Naive thymus-derived CD4-positive, alpha-beta T cell (primary cell): Measurements from ENCODE around the gene PDE4D. TPM values are rescaled to one million over a fixed set of nuclear protein-coding genes. Genes with fewer than 3 reads are reported as not detected.

Experiments used
- ATAC-seq: fragments of 150-1000 bp; cut with Tn5 transposase; 2 replicates; pipeline ENCODE4 v1.10.0; 2021; ENCODE audit warnings: mild to moderate bottlenecking, moderate library complexity
- CTCF ChIA-PET: fragments of 350-600 bp; sonication (Branson Sonifier 250); formaldehyde crosslinking; loops from one replicate; lab custom pipeline; 2021; ENCODE audit warnings: antibody characterized with exemption; lab: Charles Lee
- POLR2A ChIA-PET: fragments of 350-600 bp; sonication (Branson Sonifier 250); formaldehyde crosslinking; loops from one replicate; lab custom pipeline; 2021; ENCODE audit warnings: antibody characterized with exemption, inconsistent platforms; lab: Charles Lee
- DNase-seq, 9 donors: peaks; one replicate each; pipeline versions ENCODE4 v3.0.0 to v3.0.0-alpha.2; 2020 to 2022; ENCODE audit warnings: mixed read lengths in 1 of 9
- H3K27ac ChIP-seq: one replicate; pipeline ENCODE4 v1.7.0; 2013; ENCODE audit warnings: mild to moderate bottlenecking, low read depth, low read length, moderate library complexity
- H3K27me3 ChIP-seq, 2 donors: one replicate each; pipeline ENCODE4 v1.7.0; 2013; ENCODE audit warnings: low read length in 2 of 2, mild to moderate bottlenecking in 2 of 2, moderate library complexity in 2 of 2; ENCODE audit not compliant: control insufficient read depth in 2 of 2, insufficient read depth in 2 of 2
- H3K36me3 ChIP-seq, 3 experiments: 1 replicate in 2 of 3; 2 replicates in 1 of 3; pipeline ENCODE4 v1.7.0; 2013; ENCODE audit warnings: low read length in 3 of 3, mild to moderate bottlenecking in 3 of 3, moderate library complexity in 1 of 3; ENCODE audit not compliant: insufficient read depth in 3 of 3, control insufficient read depth in 2 of 3
- H3K4me1 ChIP-seq, 2 donors: one replicate each; pipeline ENCODE4 v1.7.0; 2013; ENCODE audit warnings: low read length in 2 of 2, mild to moderate bottlenecking in 2 of 2, moderate library complexity in 1 of 2; ENCODE audit not compliant: control insufficient read depth in 2 of 2, insufficient read depth in 2 of 2
- H3K4me3 ChIP-seq: 2 replicates; pipeline ENCODE4 v1.7.0; 2013; ENCODE audit warnings: mild to moderate bottlenecking, low read length
- H3K9me3 ChIP-seq, 3 experiments: 1 replicate in 2 of 3; 2 replicates in 1 of 3; pipeline ENCODE4 v1.7.0; 2013; ENCODE audit warnings: low read length in 3 of 3; ENCODE audit not compliant: control insufficient read depth in 2 of 3
- H3K27ac Mint-ChIP-seq, 9 donors: one replicate each; pipeline ENCODE4 v1.8.0; 2020 to 2022; ENCODE audit warnings: mixed read lengths in 9 of 9, mild to moderate bottlenecking in 8 of 9, moderate library complexity in 5 of 9, inconsistent platforms in 2 of 9
- H3K27me3 Mint-ChIP-seq, 5 donors: one replicate each; pipeline ENCODE4 v1.8.0; 2021 to 2022; ENCODE audit warnings: mixed read lengths in 5 of 5, mild to moderate bottlenecking in 1 of 5
- H3K36me3 Mint-ChIP-seq, 5 donors: one replicate each; pipeline ENCODE4 v1.8.0; 2020 to 2022; ENCODE audit warnings: mixed read lengths in 5 of 5, mild to moderate bottlenecking in 3 of 5, inconsistent platforms in 1 of 5
- H3K4me1 Mint-ChIP-seq, 7 donors: one replicate each; pipeline ENCODE4 v1.8.0; 2020 to 2022; ENCODE audit warnings: mixed read lengths in 7 of 7, mild to moderate bottlenecking in 3 of 7, inconsistent platforms in 1 of 7
- H3K4me3 Mint-ChIP-seq, 10 donors: one replicate each; pipeline ENCODE4 v1.8.0; 2020 to 2022; ENCODE audit warnings: mild to moderate bottlenecking in 10 of 10, mixed read lengths in 10 of 10, moderate library complexity in 6 of 10, inconsistent platforms in 2 of 10
- H3K9me3 Mint-ChIP-seq, 11 donors: one replicate each; pipeline ENCODE4 v1.8.0; 2020 to 2022; ENCODE audit warnings: mixed read lengths in 11 of 11, mild to moderate bottlenecking in 4 of 11, inconsistent platforms in 1 of 11, moderate library complexity in 1 of 11
- intact Hi-C, 2 donors: fragments of 100-400 bp; cut with micrococcal nuclease; formaldehyde crosslinking; loops; one replicate each; pipeline ENCODE4 v1.15.1; 2023
- polyA plus RNA-seq, 2 donors: library from polyadenylated mRNA; unstranded; fragments of 300-500 nt; fragmentation: Illumina TruSeq; gene quantifications; one replicate each; pipeline ENCODE4 v1.2.3, GENCODE V29; 2021
- total RNA-seq, 6 experiments: library from RNA in 5 of 6; stranded (reverse) in 5 of 6; gene quantifications; 1 replicate in 5 of 6; 2 replicates in 1 of 6; pipeline ENCODE4 v1.2.3 and lab custom pipeline; 2021 to 2026

The PDE4D gene
- total and polyA plus RNA-seq, 7 experiments from 2014 or later: 4.9 to 102 (median 38.8) TPM

- H3K27me3 ChIP-seq: no peaks in the 10 kb centered on the region
- Mint-ChIP-seq H3K4me3 (no peak overlapping the region), H3K27me3 (peaks cover 9 to 44% (median 14%) of the 10 kb centered on the region in 5 donors), H3K4me1 (peaks cover 0 to 20% (median 0%) of the 10 kb centered on the region in 7 donors), H3K27ac (no peak overlapping the region), H3K36me3 (no peaks in the 10 kb centered on the region), H3K9me3 (peaks cover 0 to 3% (median 0%) of the 10 kb centered on the region in 11 donors)
- H3K36me3 ChIP-seq: no peaks in the 10 kb centered on the region
- ChIA-PET CTCF (no interaction called here), POLR2A (no interaction called here)
- no peaks in the 10 kb centered on the region for H3K4me1 ChIP-seq
- intact Hi-C loops: no loop called here
- no peaks in the 10 kb centered on the region for H3K9me3 ChIP-seq
- ATAC-seq (no peak), DNase-seq (no peak)
- no peak overlapping the region for H3K27ac ChIP-seq
- H3K4me3 ChIP-seq: no peak overlapping the region
These were observed 306.7 kb downstream of the PDE4D start for GRCh38 chr5:59586841-59587240.

DNA sequence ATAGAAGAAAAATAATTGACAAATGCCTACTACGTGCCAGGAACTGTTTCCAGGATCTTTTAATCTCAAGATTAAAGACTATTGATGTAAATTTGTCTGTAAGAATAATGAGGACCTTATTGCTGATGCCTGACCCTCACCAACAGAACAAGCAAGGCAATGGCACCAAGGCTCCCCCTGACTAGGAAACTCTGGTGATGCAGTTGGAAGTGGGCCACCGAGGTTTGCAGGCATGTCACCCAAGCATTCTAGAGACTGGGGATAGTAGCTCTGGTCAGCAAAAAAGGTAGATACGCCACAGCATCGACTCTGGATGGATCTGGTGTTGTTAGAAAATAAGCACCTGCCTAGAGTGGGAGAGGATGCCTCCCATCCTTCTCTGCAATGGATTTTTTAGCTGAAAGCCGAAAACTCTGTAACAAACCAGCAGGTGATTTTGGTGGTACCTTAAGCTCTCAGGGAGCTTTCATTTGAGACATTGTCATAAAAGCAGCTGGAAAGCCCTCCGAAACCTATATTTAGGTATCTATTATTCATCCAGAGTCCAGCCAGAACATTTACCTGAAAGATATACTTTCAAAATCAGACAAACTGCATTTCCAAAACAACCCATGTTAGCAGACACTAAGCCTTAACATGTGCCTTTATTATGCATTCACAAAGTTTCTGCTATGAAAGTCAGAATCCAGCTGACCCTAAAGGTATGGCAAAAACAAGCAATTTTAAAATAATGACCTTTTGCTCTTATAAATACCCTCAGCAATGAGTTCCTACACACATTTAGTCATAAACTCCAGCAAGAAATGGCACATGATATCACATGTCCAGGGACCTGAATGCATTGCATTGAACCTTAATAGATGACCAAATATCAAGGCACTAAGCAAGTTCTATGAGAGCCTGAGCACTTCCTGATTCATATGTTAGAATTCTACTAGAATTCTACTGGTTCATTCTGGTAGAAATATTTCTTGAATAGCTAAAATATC is 308.4 kb downstream of the PDE4D start:
- POLR2A ChIA-PET: no interaction called here
- H3K27me3 ChIP-seq: no peaks in the 10 kb centered on the region
- H3K4me3 ChIP-seq: no peak overlapping the region
- intact Hi-C loops: no loop called here
- DNase-seq (no peak), ATAC-seq (no peak)
- H3K36me3 ChIP-seq: no peaks in the 10 kb centered on the region
- Mint-ChIP-seq H3K27ac (no peak overlapping the region), H3K27me3 (peaks cover 9 to 48% (median 19%) of the 10 kb centered on the region in 5 donors), H3K4me1 (peaks cover 0 to 7% (median 0%) of the 10 kb centered on the region in 7 donors), H3K9me3 (peaks cover 0 to 3% (median 0%) of the 10 kb centered on the region in 11 donors), H3K36me3 (no peaks in the 10 kb centered on the region), H3K4me3 (no peak overlapping the region)
- no peak overlapping the region for H3K27ac ChIP-seq
- H3K4me1 ChIP-seq: no peaks in the 10 kb centered on the region
- H3K9me3 ChIP-seq: no peaks in the 10 kb centered on the region
- CTCF ChIA-PET: no interaction called here

- Mint-ChIP-seq H3K27ac (no peak overlapping the region), H3K4me1 (peaks cover 0 to 6% (median 0%) of the 10 kb centered on the region in 7 donors), H3K27me3 (peaks cover 10 to 54% (median 19%) of the 10 kb centered on the region in 5 donors), H3K4me3 (no peak overlapping the region), H3K9me3 (peaks cover 0 to 3% (median 0%) of the 10 kb centered on the region in 11 donors), H3K36me3 (no peaks in the 10 kb centered on the region)
- DNase-seq: no peak
- ChIA-PET POLR2A (no interaction called here), CTCF (no interaction called here)
- Histone ChIP-seq H3K27ac (no peak overlapping the region), H3K36me3 (no peaks in the 10 kb centered on the region), H3K27me3 (no peaks in the 10 kb centered on the region), H3K9me3 (no peaks in the 10 kb centered on the region), H3K4me1 (no peaks in the 10 kb centered on the region), H3K4me3 (no peak overlapping the region)
- intact Hi-C loops: no loop called here
- ATAC-seq: no peak
These were observed 309.5 kb downstream of the PDE4D start for GRCh38 chr5:59583810-59584562.

GRCh38 chr5:59583151-59583809 is 310.2 kb downstream of the PDE4D start:
- H3K27ac Mint-ChIP-seq: no peak overlapping the region
- H3K4me1 Mint-ChIP-seq: peaks cover 0 to 6% (median 0%) of the 10 kb centered on the region in 7 donors
- no peaks in the 10 kb centered on the region for H3K36me3 Mint-ChIP-seq
- H3K36me3 ChIP-seq: no peaks in the 10 kb centered on the region
- CTCF ChIA-PET: no interaction called here
- no peaks in the 10 kb centered on the region for H3K27me3 ChIP-seq
- no peak for DNase-seq
- intact Hi-C loops: no loop called here
- H3K9me3 ChIP-seq: no peaks in the 10 kb centered on the region
- no peak overlapping the region for H3K4me3 Mint-ChIP-seq
- ATAC-seq: no peak
- peaks cover 0 to 3% (median 0%) of the 10 kb centered on the region in 11 donors for H3K9me3 Mint-ChIP-seq
- POLR2A ChIA-PET: no interaction called here
- H3K4me3 ChIP-seq: no peak overlapping the region
- H3K4me1 ChIP-seq: no peaks in the 10 kb centered on the region
- H3K27me3 Mint-ChIP-seq: peaks cover 11 to 59% (median 19%) of the 10 kb centered on the region in 5 donors
- no peak overlapping the region for H3K27ac ChIP-seq

DNA sequence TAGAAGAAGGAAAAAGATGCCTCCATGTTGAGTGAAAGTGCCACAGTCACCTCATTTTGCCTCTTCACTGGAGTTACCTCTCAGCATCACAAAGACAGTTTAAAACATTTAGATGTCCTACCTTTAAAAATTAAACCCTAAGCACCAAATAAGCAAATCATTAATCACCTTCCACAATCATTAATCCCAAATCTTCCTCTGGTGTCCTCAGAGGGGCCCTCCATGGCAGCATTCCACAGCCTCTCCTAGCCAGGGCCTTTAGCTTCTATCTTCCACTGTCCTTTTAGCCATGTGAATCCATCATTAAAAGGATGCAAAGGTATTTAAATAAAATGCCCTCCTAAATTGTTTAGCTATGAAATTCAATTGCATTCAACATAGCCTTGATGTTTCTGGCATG is 310.8 kb downstream of the PDE4D start:
- ATAC-seq (no peak), DNase-seq (no peak)
- Mint-ChIP-seq H3K4me3 (no peak overlapping the region), H3K9me3 (peaks cover 0 to 2% (median 0%) of the 10 kb centered on the region in 11 donors), H3K4me1 (peaks cover 0 to 5% (median 0%) of the 10 kb centered on the region in 7 donors), H3K36me3 (no peaks in the 10 kb centered on the region), H3K27ac (no peak overlapping the region), H3K27me3 (peaks cover 8 to 53% (median 16%) of the 10 kb centered on the region in 5 donors)
- CTCF ChIA-PET: no interaction called here
- POLR2A ChIA-PET: no interaction called here
- Histone ChIP-seq H3K27ac (no peak overlapping the region), H3K27me3 (no peaks in the 10 kb centered on the region), H3K4me3 (no peak overlapping the region), H3K9me3 (no peaks in the 10 kb centered on the region), H3K36me3 (no peaks in the 10 kb centered on the region), H3K4me1 (no peaks in the 10 kb centered on the region)
- intact Hi-C loops: no loop called here

- no peaks in the 10 kb centered on the region for H3K36me3 Mint-ChIP-seq
- ChIA-PET CTCF (no interaction called here), POLR2A (no interaction called here)
- peaks cover 0 to 1% (median 0%) of the 10 kb centered on the region in 11 donors for H3K9me3 Mint-ChIP-seq
- no peak overlapping the region for H3K4me3 Mint-ChIP-seq
- H3K27ac ChIP-seq: no peak overlapping the region
- H3K4me1 ChIP-seq: no peaks in the 10 kb centered on the region
- no peak overlapping the region for H3K4me3 ChIP-seq
- no peaks in the 10 kb centered on the region for H3K36me3 ChIP-seq
- no peaks in the 10 kb centered on the region for H3K27me3 ChIP-seq
- no peak overlapping the region for H3K27ac Mint-ChIP-seq
- H3K4me1 Mint-ChIP-seq: no peaks in the 10 kb centered on the region
- no peak for ATAC-seq
- H3K27me3 Mint-ChIP-seq: peaks cover 0 to 37% (median 5%) of the 10 kb centered on the region in 5 donors
- intact Hi-C loops: no loop called here
- H3K9me3 ChIP-seq: no peaks in the 10 kb centered on the region
- DNase-seq: no peak
These were observed 313.7 kb downstream of the PDE4D start for GRCh38 chr5:59579824-59580167.
